Measurements from ENCODE around the gene KRTAP9-9.
"Not testable (repeated sequence)": the region's sequence is repeated elsewhere in the genome, so short reads cannot be mapped to it uniquely, and the experiment has no call there.

The KRTAP9-9 gene

DNA sequence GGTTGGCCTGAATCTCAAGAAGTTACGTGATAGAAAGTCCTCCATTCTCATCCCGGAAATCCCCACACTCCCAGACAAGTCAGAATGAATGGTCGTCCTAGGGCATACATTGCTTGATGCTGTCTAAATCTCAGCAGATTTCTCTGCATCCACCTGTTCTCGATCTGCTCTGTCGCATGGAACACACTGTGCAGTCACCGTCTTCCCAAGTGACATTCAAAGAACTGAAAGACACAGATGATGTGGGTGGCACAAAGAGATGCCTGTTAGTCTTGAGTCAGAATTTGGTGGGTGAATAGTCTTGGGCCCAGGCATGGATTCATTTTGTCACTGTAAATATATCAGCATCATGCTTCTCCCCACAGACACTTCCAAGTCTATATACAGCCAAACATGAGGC, 23.5 kb upstream of the KRTAP9-9 start:
- Histone ChIP-seq H3K27ac (replicated peaks; ENCODE audit: low read length) (no peak overlapping the region), H3K27me3 (ENCODE audit: control insufficient read depth in 3 of 3, insufficient read depth in 3 of 3, low read depth in 1 of 3, low read length in 3 of 3) (no peaks in the 10 kb centered on the region), H3K14ac (ENCODE audit: low read length) (no peak overlapping the region), H3K36me3 (replicated peaks in 1 of 2; ENCODE audit: control insufficient read depth in 2 of 2, insufficient read depth in 2 of 2, low read length in 2 of 2) (no peaks in the 10 kb centered on the region), H3K4me1 (ENCODE audit: control insufficient read depth in 2 of 2, insufficient read depth in 1 of 2, low read depth in 1 of 2, low read length in 2 of 2) (no peaks in the 10 kb centered on the region), H2BK15ac (ENCODE audit: low read length) (no peak overlapping the region), H2AFZ (ENCODE audit: low read length) (no peak overlapping the region), H3K9ac (ENCODE audit: low read depth, low read length, poor library complexity) (no peak overlapping the region), H4K8ac (ENCODE audit: low read depth, low read length) (no peak overlapping the region), H3K4ac (ENCODE audit: low read length) (no peak overlapping the region), H3K4me2 (ENCODE audit: insufficient read depth, low read length, poor library complexity, severe bottlenecking) (no peak overlapping the region), H2BK12ac (ENCODE audit: low read length) (no peak overlapping the region), H3K23ac (ENCODE audit: low read depth, low read length, poor library complexity) (no peak overlapping the region), H2BK5ac (ENCODE audit: low read length) (no peak overlapping the region), H2AK5ac (ENCODE audit: low read depth, low read length) (no peak overlapping the region), H3K9me3 (replicated peaks in 1 of 2; ENCODE audit: control insufficient read depth in 2 of 2, insufficient read depth in 1 of 2, low read depth in 1 of 2, low read length in 2 of 2) (no peaks in the 10 kb centered on the region), H4K91ac (ENCODE audit: low read depth, low read length, poor library complexity) (no peak overlapping the region), H3K4me3 (ENCODE audit: low read length in 2 of 2) (no peak overlapping the region), H3K79me1 (ENCODE audit: low read depth, low read length) (no peaks in the 10 kb centered on the region), H3K18ac (ENCODE audit: low read length) (no peak overlapping the region), H2BK120ac (ENCODE audit: low read depth, low read length) (no peak overlapping the region)
- no peak for DNase-seq (ENCODE audit: low spot score)
- WGBS, 2 donors (ENCODE audit: extremely low coverage in 2 of 2, insufficient read length in 2 of 2, insufficient replicate concordance in 1 of 2), result no CpG with 5 or more reads among the region's 6 CpGs

GRCh38 chr17:41232399-41233105, 22.6 kb upstream of the KRTAP9-9 start, which contains the start of gene KRTAP9-3:
Gene KRTAP9-3, plus strand, starts transcription at chr17:41232449. Its CDS starts 53 bp downstream, at chr17:41232502.
- not testable (repeated sequence) for H2BK120ac ChIP-seq (ENCODE audit: low read depth, low read length); H3K36me3 ChIP-seq (replicated peaks in 1 of 2; ENCODE audit: control insufficient read depth in 2 of 2, insufficient read depth in 2 of 2, low read length in 2 of 2); H2BK12ac ChIP-seq (ENCODE audit: low read length); H3K27me3 ChIP-seq (ENCODE audit: control insufficient read depth in 3 of 3, insufficient read depth in 3 of 3, low read depth in 1 of 3, low read length in 3 of 3); H2BK5ac ChIP-seq (ENCODE audit: low read length); H3K79me1 ChIP-seq (ENCODE audit: low read depth, low read length); H3K9me3 ChIP-seq (replicated peaks in 1 of 2; ENCODE audit: control insufficient read depth in 2 of 2, insufficient read depth in 1 of 2, low read depth in 1 of 2, low read length in 2 of 2); H3K27ac ChIP-seq (replicated peaks; ENCODE audit: low read length); H2AFZ ChIP-seq (ENCODE audit: low read length); DNase-seq (ENCODE audit: low spot score); H4K91ac ChIP-seq (ENCODE audit: low read depth, low read length, poor library complexity); H3K4ac ChIP-seq (ENCODE audit: low read length); H2AK5ac ChIP-seq (ENCODE audit: low read depth, low read length); H3K4me1 ChIP-seq (ENCODE audit: control insufficient read depth in 2 of 2, insufficient read depth in 1 of 2, low read depth in 1 of 2, low read length in 2 of 2); H3K14ac ChIP-seq (ENCODE audit: low read length); H3K18ac ChIP-seq (ENCODE audit: low read length); H2BK15ac ChIP-seq (ENCODE audit: low read length); H3K4me2 ChIP-seq (ENCODE audit: insufficient read depth, low read length, poor library complexity, severe bottlenecking); H3K4me3 ChIP-seq (ENCODE audit: low read length in 2 of 2); H4K8ac ChIP-seq (ENCODE audit: low read depth, low read length); H3K23ac ChIP-seq (ENCODE audit: low read depth, low read length, poor library complexity); H3K9ac ChIP-seq (ENCODE audit: low read depth, low read length, poor library complexity)
- no CpG with 5 or more reads among the region's 1 CpG for WGBS, 2 donors (ENCODE audit: extremely low coverage in 2 of 2, insufficient read length in 2 of 2, insufficient replicate concordance in 1 of 2)

- H2BK12ac ChIP-seq (ENCODE audit: low read length); H3K4me1 ChIP-seq (ENCODE audit: control insufficient read depth in 2 of 2, insufficient read depth in 1 of 2, low read depth in 1 of 2, low read length in 2 of 2); H3K9ac ChIP-seq (ENCODE audit: low read depth, low read length, poor library complexity); H2AK5ac ChIP-seq (ENCODE audit: low read depth, low read length); H3K27ac ChIP-seq (replicated peaks; ENCODE audit: low read length); H3K4me2 ChIP-seq (ENCODE audit: insufficient read depth, low read length, poor library complexity, severe bottlenecking); H3K14ac ChIP-seq (ENCODE audit: low read length); H3K36me3 ChIP-seq (replicated peaks in 1 of 2; ENCODE audit: control insufficient read depth in 2 of 2, insufficient read depth in 2 of 2, low read length in 2 of 2); H2BK120ac ChIP-seq (ENCODE audit: low read depth, low read length); H3K4me3 ChIP-seq (ENCODE audit: low read length in 2 of 2); H2AFZ ChIP-seq (ENCODE audit: low read length); H4K91ac ChIP-seq (ENCODE audit: low read depth, low read length, poor library complexity); H3K27me3 ChIP-seq (ENCODE audit: control insufficient read depth in 3 of 3, insufficient read depth in 3 of 3, low read depth in 1 of 3, low read length in 3 of 3); DNase-seq (ENCODE audit: low spot score); H3K23ac ChIP-seq (ENCODE audit: low read depth, low read length, poor library complexity); H3K4ac ChIP-seq (ENCODE audit: low read length); H3K79me1 ChIP-seq (ENCODE audit: low read depth, low read length); H2BK15ac ChIP-seq (ENCODE audit: low read length); H4K8ac ChIP-seq (ENCODE audit: low read depth, low read length); H2BK5ac ChIP-seq (ENCODE audit: low read length); H3K18ac ChIP-seq (ENCODE audit: low read length); H3K9me3 ChIP-seq (replicated peaks in 1 of 2; ENCODE audit: control insufficient read depth in 2 of 2, insufficient read depth in 1 of 2, low read depth in 1 of 2, low read length in 2 of 2): not testable (repeated sequence)
- WGBS, 2 donors (ENCODE audit: extremely low coverage in 2 of 2, insufficient read length in 2 of 2, insufficient replicate concordance in 1 of 2), result no CpG with 5 or more reads among the region's 4 CpGs
These were observed 18.1 kb upstream of the KRTAP9-9 start for GRCh38 chr17:41237116-41237515.

GRCh38 chr17:41237949-41238437, 17.2 kb upstream of the KRTAP9-9 start, which contains the start of gene KRTAP9-8:
Gene KRTAP9-8, plus strand, starts transcription at chr17:41237999. Its CDS starts 53 bp downstream, at chr17:41238052.
- not testable (repeated sequence) for H3K79me1 ChIP-seq (ENCODE audit: low read depth, low read length); H4K8ac ChIP-seq (ENCODE audit: low read depth, low read length); H3K4me3 ChIP-seq (ENCODE audit: low read length in 2 of 2); H3K18ac ChIP-seq (ENCODE audit: low read length); H2AFZ ChIP-seq (ENCODE audit: low read length); H4K91ac ChIP-seq (ENCODE audit: low read depth, low read length, poor library complexity); H2BK120ac ChIP-seq (ENCODE audit: low read depth, low read length); H3K27ac ChIP-seq (replicated peaks; ENCODE audit: low read length); H3K14ac ChIP-seq (ENCODE audit: low read length); H3K4me2 ChIP-seq (ENCODE audit: insufficient read depth, low read length, poor library complexity, severe bottlenecking); H3K9ac ChIP-seq (ENCODE audit: low read depth, low read length, poor library complexity); H2BK5ac ChIP-seq (ENCODE audit: low read length); H3K9me3 ChIP-seq (replicated peaks in 1 of 2; ENCODE audit: control insufficient read depth in 2 of 2, insufficient read depth in 1 of 2, low read depth in 1 of 2, low read length in 2 of 2); H3K4me1 ChIP-seq (ENCODE audit: control insufficient read depth in 2 of 2, insufficient read depth in 1 of 2, low read depth in 1 of 2, low read length in 2 of 2); H3K27me3 ChIP-seq (ENCODE audit: control insufficient read depth in 3 of 3, insufficient read depth in 3 of 3, low read depth in 1 of 3, low read length in 3 of 3); DNase-seq (ENCODE audit: low spot score); H3K4ac ChIP-seq (ENCODE audit: low read length); H2AK5ac ChIP-seq (ENCODE audit: low read depth, low read length); H2BK12ac ChIP-seq (ENCODE audit: low read length); H2BK15ac ChIP-seq (ENCODE audit: low read length); H3K36me3 ChIP-seq (replicated peaks in 1 of 2; ENCODE audit: control insufficient read depth in 2 of 2, insufficient read depth in 2 of 2, low read length in 2 of 2); H3K23ac ChIP-seq (ENCODE audit: low read depth, low read length, poor library complexity)
- no CpG with 5 or more reads among the region's 3 CpGs for WGBS, 2 donors (ENCODE audit: extremely low coverage in 2 of 2, insufficient read length in 2 of 2, insufficient replicate concordance in 1 of 2)

Measured in neuronal stem cell (in vitro differentiated cells).